Measurements from ENCODE around the gene GABBR2.
A peak's percentile ranks its signal among the peaks of the same experiment; 100 is the strongest.

The GABBR2 gene

GRCh38 chr9:98599566-98600216, 109.0 kb downstream of the GABBR2 start:
- no peak for DNase-seq (ENCODE audit: low read depth)
- TF ChIP-seq CTCF (conservative IDR thresholded peaks at IDR 0.05; ENCODE audit: low read depth, low read length) = no peak
- no peak overlapping the region for H3K4me3 ChIP-seq (ENCODE audit: low read depth, low read length)

GRCh38 chr9:98598861-98599260, 109.9 kb downstream of the GABBR2 start:
- DNase-seq (ENCODE audit: low read depth) = no peak
- no peak overlapping the region for H3K4me3 ChIP-seq (ENCODE audit: low read depth, low read length)
- TF ChIP-seq CTCF (conservative IDR thresholded peaks at IDR 0.05; ENCODE audit: low read depth, low read length) = no peak

GRCh38 chr9:98597236-98597771, 111.4 kb downstream of the GABBR2 start:
- TF ChIP-seq CTCF (conservative IDR thresholded peaks at IDR 0.05; ENCODE audit: low read depth, low read length) = no peak
- no peak overlapping the region for H3K4me3 ChIP-seq (ENCODE audit: low read depth, low read length)
- DNase-seq (ENCODE audit: low read depth) = peak; percentile 58

- TF ChIP-seq CTCF (conservative IDR thresholded peaks at IDR 0.05; ENCODE audit: low read depth, low read length) = no peak
- no peak for DNase-seq (ENCODE audit: low read depth)
Observed at GRCh38 chr9:98596486-98596885, 112.2 kb downstream of the GABBR2 start.

GRCh38 chr9:98594546-98595160, 114.1 kb downstream of the GABBR2 start:
- DNase-seq (ENCODE audit: low read depth) = no peak
- no peak overlapping the region for H3K4me3 ChIP-seq (ENCODE audit: low read depth, low read length)
- no peak for TF ChIP-seq CTCF (conservative IDR thresholded peaks at IDR 0.05; ENCODE audit: low read depth, low read length)

More at GRCh38 chr9:98596486-98596885, 112.2 kb downstream of the GABBR2 start:
- no peak overlapping the region for H3K4me3 ChIP-seq (ENCODE audit: low read depth, low read length)

GRCh38 chr9:98593354-98594253, 115.1 kb downstream of the GABBR2 start:
- no peak overlapping the region for H3K4me3 ChIP-seq (ENCODE audit: low read depth, low read length)
- no peak for TF ChIP-seq CTCF (conservative IDR thresholded peaks at IDR 0.05; ENCODE audit: low read depth, low read length)
- DNase-seq (ENCODE audit: low read depth) = no peak
